PC-9 (cell line): ENCODE data around the gene SLC22A31. TPM values are rescaled to one million over a fixed set of nuclear protein-coding genes. Genes with fewer than 3 reads are reported as not detected.
"Not testable (repeated sequence)": the region's sequence is repeated elsewhere in the genome, so short reads cannot be mapped to it uniquely, and the experiment has no call there.

Experiments
- BruUV-seq: library from RNA; stranded (reverse); fragments of 400-500 nt; replicated peaks from 2 replicates; lab custom pipeline; 2021; lab: Mats Ljungman, UMichigan
- CTCF ChIA-PET: fragments of 300-600 bp; sonication (Branson Sonifier 250); formaldehyde crosslinking; loops from one replicate; lab custom pipeline; 2022; ENCODE audit warnings: antibody characterized with exemption; lab: Charles Lee
- POLR2A ChIA-PET: fragments of 300-600 bp; sonication (Branson Sonifier 250); formaldehyde crosslinking; loops from one replicate; lab custom pipeline; 2022; ENCODE audit warnings: antibody characterized with exemption; ENCODE audit not compliant: unreplicated experiment; lab: Charles Lee
- DNase-seq, 2 experiments: peaks; one replicate each; pipeline versions ENCODE4 v3.0.0 to v3.0.0-alpha.2; 2015 to 2022; ENCODE audit warnings: mixed read lengths in 1 of 2
- H2AFZ ChIP-seq: fragments of 200-600 bp; sonication (generic); 2 replicates; pipeline ENCODE4 v1.8.1; 2017; ENCODE audit warnings: antibody characterized with exemption
- H3F3A ChIP-seq: fragments of 200-600 bp; sonication (generic); 2 replicates; pipeline ENCODE4 v1.8.1; 2017; ENCODE audit warnings: antibody characterized with exemption, mild to moderate bottlenecking, low read depth; ENCODE audit not compliant: insufficient read depth
- H3K27ac ChIP-seq: fragments of 200-600 bp; sonication (generic); 2 replicates; pipeline ENCODE4 v1.6.1; 2016; ENCODE audit warnings: mixed run types
- H3K27me3 ChIP-seq: fragments of 200-600 bp; sonication (generic); 2 replicates; pipeline ENCODE4 v1.6.1; 2016; ENCODE audit warnings: low read depth, mixed run types; ENCODE audit not compliant: insufficient read depth
- H3K36me3 ChIP-seq: fragments of 200-600 bp; sonication (generic); 2 replicates; pipeline ENCODE4 v1.6.1; 2016; ENCODE audit warnings: low read depth, mixed run types
- H3K4me1 ChIP-seq: fragments of 200-600 bp; sonication (generic); replicated peaks from 2 replicates; pipeline ENCODE4 v1.6.1; 2016; ENCODE audit warnings: mixed run types; ENCODE audit not compliant: insufficient read depth
- H3K4me2 ChIP-seq: fragments of 200-600 bp; sonication (generic); 2 replicates; pipeline ENCODE4 v1.6.1; 2017; ENCODE audit warnings: mixed run types
- H3K4me3 ChIP-seq: fragments of 200-600 bp; sonication (generic); 2 replicates; pipeline ENCODE4 v1.6.1; 2016; ENCODE audit warnings: mixed run types
- H3K79me2 ChIP-seq: fragments of 200-600 bp; sonication (generic); 2 replicates; pipeline ENCODE4 v1.6.1; 2017; ENCODE audit warnings: low read depth, mixed run types
- H3K9me2 ChIP-seq: fragments of 200-600 bp; sonication (generic); 2 replicates; pipeline ENCODE4 v1.8.1; 2017; ENCODE audit warnings: mild to moderate bottlenecking; ENCODE audit not compliant: insufficient read depth
- H3K9me3 ChIP-seq: fragments of 200-600 bp; sonication (generic); 2 replicates; pipeline ENCODE4 v1.8.1; 2016; ENCODE audit warnings: low read depth; ENCODE audit not compliant: insufficient read depth
- H4K20me1 ChIP-seq: fragments of 200-600 bp; sonication (generic); 2 replicates; pipeline ENCODE4 v1.8.1; 2017; ENCODE audit not compliant: insufficient read depth
- EZH2 ChIP-seq: fragments of 200-600 bp; sonication (generic); IDR thresholded peaks from 2 replicates; pipeline ENCODE4 v1.8.0; 2017; ENCODE audit warnings: antibody characterized with exemption, low read depth
- intact Hi-C: fragments of 100-400 bp; cut with micrococcal nuclease; formaldehyde crosslinking; loops from one replicate; pipeline ENCODE4 v1.10.0; 2022; ENCODE audit not compliant: unreplicated experiment
- total RNA-seq: library from RNA; stranded (reverse); gene quantifications from 2 replicates; pipeline ENCODE4 v1.2.3, GENCODE V29; 2021
- TF ChIP-seq, protein P1 (sequence below): fragments of 200-600 bp; sonication (generic); conservative IDR thresholded peaks from 2 replicates; pipeline ENCODE4 v1.6.1; 2017; ENCODE audit warnings: mixed run types, antibody characterized with exemption, mild to moderate bottlenecking, moderate library complexity

SLC22A31 gene
- total RNA-seq, 1 experiment from 2014 or later = 2.5 TPM

DNA sequence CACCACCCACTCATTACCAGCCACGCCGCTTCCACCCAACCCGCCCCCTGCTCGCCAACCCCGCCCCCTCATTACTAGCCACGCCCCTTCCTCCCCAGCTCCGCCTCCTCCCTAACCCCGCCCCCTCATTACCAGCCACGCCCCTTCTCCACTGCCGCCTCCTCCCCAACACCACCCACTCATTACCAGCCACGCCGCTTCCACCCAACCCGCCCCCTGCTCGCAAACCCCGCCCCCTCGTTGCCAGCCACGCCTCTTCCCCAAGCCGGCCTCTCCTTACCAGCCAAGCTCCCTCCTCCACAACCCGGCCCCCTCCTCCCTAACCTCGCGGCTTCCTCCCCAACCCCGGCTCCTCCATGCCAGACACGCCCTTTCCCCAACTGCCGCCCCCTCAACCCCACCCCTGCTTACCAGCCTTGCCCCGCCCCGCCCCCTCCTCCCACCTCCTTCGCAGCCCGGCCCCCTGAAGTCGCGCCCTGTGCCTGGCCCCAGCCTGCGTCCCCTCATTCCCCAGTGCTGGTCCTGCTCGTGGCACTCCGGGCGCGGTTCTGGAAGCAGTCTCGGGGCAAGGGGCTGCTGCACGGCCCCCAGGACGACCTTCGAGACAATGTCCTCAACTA is 7.3 kb downstream of the SLC22A31 start:
- Histone ChIP-seq H4K20me1 (no peaks in the 10 kb centered on the region), H3K4me3 (no peak overlapping the region), H3K4me1 (no peaks in the 10 kb centered on the region), H3K36me3 (no peaks in the 10 kb centered on the region), H3K9me3 (no peaks in the 10 kb centered on the region), H3K27ac (no peak overlapping the region), H3K79me2 (no peaks in the 10 kb centered on the region), H3K9me2 (no peaks in the 10 kb centered on the region), H2AFZ (no peak overlapping the region), H3F3A (peaks cover 20% of the 10 kb centered on the region; the same call in 1 of the 2 replicates), H3K27me3 (no peaks in the 10 kb centered on the region), H3K4me2 (no peak overlapping the region)
- TF ChIP-seq, protein P1, sequence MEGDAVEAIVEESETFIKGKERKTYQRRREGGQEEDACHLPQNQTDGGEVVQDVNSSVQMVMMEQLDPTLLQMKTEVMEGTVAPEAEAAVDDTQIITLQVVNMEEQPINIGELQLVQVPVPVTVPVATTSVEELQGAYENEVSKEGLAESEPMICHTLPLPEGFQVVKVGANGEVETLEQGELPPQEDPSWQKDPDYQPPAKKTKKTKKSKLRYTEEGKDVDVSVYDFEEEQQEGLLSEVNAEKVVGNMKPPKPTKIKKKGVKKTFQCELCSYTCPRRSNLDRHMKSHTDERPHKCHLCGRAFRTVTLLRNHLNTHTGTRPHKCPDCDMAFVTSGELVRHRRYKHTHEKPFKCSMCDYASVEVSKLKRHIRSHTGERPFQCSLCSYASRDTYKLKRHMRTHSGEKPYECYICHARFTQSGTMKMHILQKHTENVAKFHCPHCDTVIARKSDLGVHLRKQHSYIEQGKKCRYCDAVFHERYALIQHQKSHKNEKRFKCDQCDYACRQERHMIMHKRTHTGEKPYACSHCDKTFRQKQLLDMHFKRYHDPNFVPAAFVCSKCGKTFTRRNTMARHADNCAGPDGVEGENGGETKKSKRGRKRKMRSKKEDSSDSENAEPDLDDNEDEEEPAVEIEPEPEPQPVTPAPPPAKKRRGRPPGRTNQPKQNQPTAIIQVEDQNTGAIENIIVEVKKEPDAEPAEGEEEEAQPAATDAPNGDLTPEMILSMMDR = no peak
- TF ChIP-seq EZH2 = no peak
- intact Hi-C loops = no loop called here
- no TSS peak for BruUV-seq
- POLR2A ChIA-PET = interaction anchor here (0.6 to 0.7 kb wide), 8 partner anchors 200 to 1414 kb away, joined by 3 to 18 read pairs (median 4); no protein-coding TSS in a partner anchor
- peak in 1 of 2 experiments; percentile 43 for DNase-seq
- CTCF ChIA-PET = interaction anchor here (0.5 to 0.7 kb wide), 3 partner anchors 73 to 455 kb away, joined by 3 to 9 read pairs (median 6); no protein-coding TSS in a partner anchor

DNA sequence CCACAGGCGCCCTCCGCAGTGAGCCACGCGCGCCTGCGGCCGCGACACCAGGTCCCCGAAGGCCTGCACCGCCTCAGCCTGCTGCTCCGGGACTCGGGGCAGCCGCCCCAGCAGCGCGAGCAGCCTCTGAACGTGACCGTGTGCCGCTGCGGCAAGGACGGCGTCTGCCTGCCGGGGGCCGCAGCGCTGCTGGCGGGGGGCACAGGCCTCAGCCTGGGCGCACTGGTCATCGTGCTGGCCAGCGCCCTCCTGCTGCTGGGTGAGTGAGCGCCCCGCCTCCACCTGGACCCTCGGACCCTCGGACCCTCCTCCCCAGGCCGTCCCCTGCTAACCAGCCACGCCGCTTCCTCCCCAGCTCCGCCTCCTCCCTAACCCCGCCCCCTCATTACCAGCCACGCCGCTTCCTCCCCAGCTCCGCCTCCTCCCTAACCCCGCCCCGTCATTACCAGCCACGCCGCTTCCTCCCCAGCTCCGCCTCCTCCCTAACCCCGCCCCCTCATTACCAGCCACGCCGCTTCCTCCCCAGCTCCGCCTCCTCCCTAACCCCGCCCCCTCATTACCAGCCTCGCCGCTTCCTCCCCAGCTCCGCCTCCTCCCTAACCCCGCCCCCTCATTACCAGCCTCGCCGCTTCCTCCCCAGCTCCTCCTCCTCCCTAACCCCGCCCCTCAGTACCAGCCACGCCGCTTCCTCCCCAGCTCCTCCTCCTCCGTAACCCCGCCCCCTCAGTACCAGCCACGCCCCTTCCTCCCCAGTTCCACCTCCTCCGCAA is 8.0 kb downstream of the SLC22A31 start:
- DNase-seq = peak in 1 of 2 experiments; percentile 60
- intact Hi-C loops, H3K4me3 ChIP-seq, BruUV-seq, H3K9me3 ChIP-seq, H3K79me2 ChIP-seq, H2AFZ ChIP-seq, H3K27ac ChIP-seq, H3K36me3 ChIP-seq, H3K9me2 ChIP-seq, H3K4me1 ChIP-seq, H4K20me1 ChIP-seq, H3K27me3 ChIP-seq: not testable (repeated sequence)
- POLR2A ChIA-PET = interaction anchor here (0.6 to 0.7 kb wide), 8 partner anchors 21 to 1413 kb away, joined by 3 to 18 read pairs (median 3); no protein-coding TSS in a partner anchor
- CTCF ChIA-PET = interaction anchor here (0.5 to 0.7 kb wide), 2 partner anchors 74 to 377 kb away, joined by 3 to 6 read pairs; no protein-coding TSS in a partner anchor
- peaks cover 20% of the 10 kb centered on the region; the same call in 1 of the 2 replicates for H3F3A ChIP-seq
- H3K4me2 ChIP-seq = peak overlapping the region; percentile 66

- no peaks in the 10 kb centered on the region for H3K9me3 ChIP-seq
- H3K36me3 ChIP-seq = no peaks in the 10 kb centered on the region
- no peaks in the 10 kb centered on the region for H3K27me3 ChIP-seq
- DNase-seq = no peak
- H4K20me1 ChIP-seq = no peaks in the 10 kb centered on the region
- intact Hi-C loops = no loop called here
- no peaks in the 10 kb centered on the region for H3K79me2 ChIP-seq
- ChIA-PET POLR2A (interaction anchor here (0.6 kb wide), 1 partner anchor 21 kb away, joined by 3 read pairs; no protein-coding TSS in a partner anchor), CTCF (no interaction called here)
- H2AFZ ChIP-seq = no peak overlapping the region
- H3K27ac ChIP-seq = no peak overlapping the region
- no TSS peak for BruUV-seq
- no peaks in the 10 kb centered on the region for H3K9me2 ChIP-seq
- TF ChIP-seq EZH2 = no peak
- peaks cover 20% of the 10 kb centered on the region; the same call in 1 of the 2 replicates for H3F3A ChIP-seq
- peak overlapping the region; percentile 66 for H3K4me2 ChIP-seq
- no peaks in the 10 kb centered on the region for H3K4me1 ChIP-seq
- H3K4me3 ChIP-seq = no peak overlapping the region; the same call in 1 of the 2 replicates
Measured at GRCh38 chr16:89191901-89192185, 8.5 kb downstream of the SLC22A31 start.
